Measurements from ENCODE around the gene FBXO27.
"Not testable (repeated sequence)": the region's sequence is repeated elsewhere in the genome, so short reads cannot be mapped to it uniquely, and the experiment has no call there.

FBXO27 gene

GRCh38 chr19:39045506-39045905 is 13.2 kb upstream of the FBXO27 start:
- FAIRE-seq (no peak), DNase-seq (ENCODE audit: insufficient read length, low spot score) (no peak)

DNA sequence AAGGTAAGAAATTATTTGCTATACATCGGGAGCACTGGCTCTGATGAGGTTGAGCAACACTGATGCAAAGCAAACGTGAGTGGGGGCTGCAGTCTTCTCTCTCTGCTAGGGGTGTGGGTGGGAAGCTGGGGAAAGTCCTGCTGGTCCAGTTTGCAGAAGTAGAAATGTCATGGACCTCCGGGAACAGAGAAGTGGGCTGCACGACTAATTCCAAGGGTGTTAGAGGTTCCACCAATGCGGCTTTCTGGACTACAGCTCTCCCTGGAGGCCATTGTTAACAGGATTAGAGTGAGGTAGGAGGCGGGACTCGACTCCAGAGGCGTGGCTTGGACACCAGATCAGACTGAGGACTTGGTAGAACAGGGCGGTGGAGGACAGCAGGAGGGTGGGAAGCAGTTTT is 5.7 kb upstream of the FBXO27 start:
- FAIRE-seq, result no peak
- DNase-seq (ENCODE audit: insufficient read length, low spot score), result peak; percentile 72

GRCh38 chr19:39037194-39037593 is 4.8 kb upstream of the FBXO27 start:
- FAIRE-seq, result no peak
- DNase-seq (ENCODE audit: insufficient read length, low spot score), result no peak

DNA sequence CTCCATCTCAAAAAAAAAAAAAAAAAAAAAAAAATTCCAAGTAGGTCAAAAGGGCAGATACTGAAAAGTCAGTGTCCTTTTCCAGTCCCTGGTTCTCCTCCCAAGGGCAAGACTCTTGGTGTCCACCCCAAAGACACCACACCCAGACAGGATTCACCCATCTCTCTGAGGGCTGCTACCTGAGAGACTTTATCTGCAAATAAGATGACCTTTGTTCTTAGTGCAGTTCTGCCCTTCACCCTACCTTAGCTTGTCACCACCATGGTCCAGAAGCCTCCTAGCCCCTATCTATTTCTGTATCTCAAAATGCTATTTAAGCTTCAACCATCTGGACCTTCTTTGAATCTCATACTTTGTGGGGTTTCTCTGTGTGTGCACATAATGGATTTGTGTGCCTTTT is 4.2 kb upstream of the FBXO27 start:
- FAIRE-seq (no peak), DNase-seq (ENCODE audit: insufficient read length, low spot score) (no peak)

DNA sequence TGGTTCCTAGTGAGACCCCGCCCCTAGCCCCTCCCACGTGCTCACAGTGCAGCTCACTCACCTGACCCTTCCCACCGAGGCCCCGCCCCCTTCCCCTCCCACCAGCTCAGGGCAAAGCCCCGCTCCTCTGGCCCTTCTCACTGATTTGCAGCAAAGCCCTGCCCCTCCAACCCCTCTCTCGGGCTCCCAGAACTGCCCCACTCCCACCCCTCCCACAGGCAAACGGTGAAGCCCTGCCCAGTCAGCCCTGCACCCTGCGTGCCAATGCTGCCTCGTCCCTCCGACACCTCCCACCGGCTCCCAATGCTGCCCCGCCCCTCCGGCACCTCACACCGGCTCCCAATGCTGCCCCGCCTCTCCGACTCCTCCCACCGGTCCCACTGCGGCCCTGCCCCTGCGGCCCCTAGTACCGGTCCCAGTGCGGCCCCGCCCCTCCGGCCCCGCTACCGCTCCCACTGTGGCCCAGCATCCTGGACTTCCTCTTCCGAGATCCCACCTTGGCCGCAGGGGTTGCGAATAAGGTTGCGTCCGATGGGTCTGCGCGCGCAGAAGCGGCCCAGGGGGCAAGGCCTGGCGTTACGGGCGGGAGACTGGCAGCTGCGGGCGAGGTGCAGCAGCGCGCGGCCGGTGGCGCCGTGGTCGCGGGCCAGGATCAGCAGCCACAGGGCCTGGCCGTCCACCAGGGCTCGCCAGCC is 834 bp downstream of the FBXO27 start:
- FAIRE-seq (peak; percentile 99), DNase-seq (ENCODE audit: insufficient read length, low spot score) (peak; percentile 92)

- no peak for DNase-seq (ENCODE audit: insufficient read length, low spot score)
- no peak for FAIRE-seq
Observed at GRCh38 chr19:39030854-39031367, 1.4 kb downstream of the FBXO27 start.

GRCh38 chr19:39024875-39025641 is 7.3 kb downstream of the FBXO27 start:
- FAIRE-seq (no peak), DNase-seq (ENCODE audit: insufficient read length, low spot score) (no peak)

DNA sequence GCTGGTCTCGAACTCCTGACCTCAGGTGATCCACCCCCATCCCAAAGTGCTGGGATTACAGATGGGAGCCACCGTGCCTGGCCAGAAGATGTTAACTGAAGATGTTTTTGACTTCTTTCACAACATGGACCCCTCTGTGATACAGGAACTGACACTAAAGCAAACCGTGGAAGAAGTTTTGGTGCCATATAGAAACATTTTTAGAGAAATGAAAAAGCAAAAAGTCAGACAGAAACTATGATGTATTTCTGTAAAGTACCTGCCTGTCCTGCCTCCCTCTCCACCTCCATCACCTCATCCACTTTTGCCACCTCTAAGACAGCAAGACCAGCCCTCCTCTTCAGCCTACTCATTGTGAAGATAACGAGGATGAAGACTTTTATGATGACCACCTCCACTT is 11.3 kb downstream of the FBXO27 start:
- no peak for FAIRE-seq
- DNase-seq (ENCODE audit: insufficient read length, low spot score), result no peak

GRCh38 chr19:39017646-39018045 is 14.7 kb downstream of the FBXO27 start:
- no peak for FAIRE-seq
- DNase-seq (ENCODE audit: insufficient read length, low spot score), result no peak

GRCh38 chr19:39017026-39017425 is 15.3 kb downstream of the FBXO27 start:
- FAIRE-seq (no peak), DNase-seq (ENCODE audit: insufficient read length, low spot score) (no peak)

DNA sequence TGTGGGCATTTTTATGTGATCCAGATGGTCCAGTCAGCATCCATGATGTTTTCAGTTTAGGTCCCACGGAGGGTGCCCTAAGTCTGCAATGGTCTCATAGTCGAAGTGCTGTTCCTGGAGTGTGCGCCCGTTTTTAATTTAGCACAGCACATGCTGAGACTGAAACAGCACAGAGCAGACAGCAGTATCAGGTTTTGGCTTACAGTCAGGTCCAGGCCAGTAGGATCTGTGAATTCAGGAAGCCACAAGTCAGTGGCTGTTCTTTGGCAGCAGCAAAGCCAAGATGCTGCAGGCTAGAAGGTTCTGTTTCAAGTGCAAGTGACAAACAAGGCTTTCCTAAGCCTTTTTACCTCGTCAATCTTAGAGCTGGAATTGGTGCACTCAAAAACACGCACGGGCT is 18.3 kb downstream of the FBXO27 start:
- DNase-seq (ENCODE audit: insufficient read length, low spot score) (no peak), FAIRE-seq (no peak)

GRCh38 chr19:39009001-39009400 is 23.3 kb downstream of the FBXO27 start:
- FAIRE-seq (no peak), DNase-seq (ENCODE audit: insufficient read length, low spot score) (no peak)

GRCh38 chr19:39008137-39008536 is 24.2 kb downstream of the FBXO27 start:
- no peak for FAIRE-seq
- DNase-seq (ENCODE audit: insufficient read length, low spot score), result no peak

DNA sequence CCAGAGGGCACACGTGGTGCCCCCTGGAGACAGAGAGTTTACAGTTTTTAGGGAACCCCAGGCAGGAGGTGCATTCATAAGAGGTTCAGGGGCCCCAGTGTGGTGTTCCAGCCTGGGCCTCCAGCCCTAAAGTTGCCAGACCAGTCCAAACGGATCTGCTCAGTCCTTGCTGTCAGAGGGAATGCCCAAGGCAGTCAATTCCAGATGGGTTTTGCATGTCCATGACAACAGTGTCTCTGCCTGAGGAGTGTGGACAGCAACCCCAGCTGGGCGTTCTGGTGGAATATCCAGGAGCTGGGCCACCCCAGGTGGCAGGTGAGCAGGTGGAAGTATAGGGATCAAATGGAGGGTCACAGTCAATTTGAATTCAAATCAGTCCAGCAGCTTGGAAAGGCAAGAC is 25.3 kb downstream of the FBXO27 start:
- no peak for DNase-seq (ENCODE audit: insufficient read length, low spot score)
- FAIRE-seq, result no peak

DNA sequence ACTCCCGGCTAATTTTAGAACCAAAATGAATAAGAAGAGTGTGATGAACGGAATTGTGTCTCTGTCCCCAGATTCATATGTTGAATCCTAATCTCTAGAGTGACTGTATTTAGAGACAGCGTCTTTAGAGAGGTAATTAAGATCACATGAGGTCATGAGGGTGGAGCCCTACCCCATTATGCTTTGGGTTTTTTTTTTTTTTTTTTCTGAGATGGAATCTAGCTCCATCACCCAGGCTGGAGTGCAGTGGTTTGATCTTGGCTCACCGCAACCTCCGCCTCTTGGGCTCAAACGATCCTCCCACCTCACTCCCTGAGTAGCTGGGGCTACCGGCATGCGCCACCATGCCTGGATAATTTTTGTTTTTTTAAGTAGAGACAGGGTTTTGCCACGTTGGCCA is 27.9 kb downstream of the FBXO27 start:
- no peak for DNase-seq (ENCODE audit: insufficient read length, low spot score)
- no peak for FAIRE-seq

- DNase-seq (ENCODE audit: insufficient read length, low spot score) (no peak), FAIRE-seq (no peak)
Observed at GRCh38 chr19:39003796-39004195, 28.6 kb downstream of the FBXO27 start.

DNA sequence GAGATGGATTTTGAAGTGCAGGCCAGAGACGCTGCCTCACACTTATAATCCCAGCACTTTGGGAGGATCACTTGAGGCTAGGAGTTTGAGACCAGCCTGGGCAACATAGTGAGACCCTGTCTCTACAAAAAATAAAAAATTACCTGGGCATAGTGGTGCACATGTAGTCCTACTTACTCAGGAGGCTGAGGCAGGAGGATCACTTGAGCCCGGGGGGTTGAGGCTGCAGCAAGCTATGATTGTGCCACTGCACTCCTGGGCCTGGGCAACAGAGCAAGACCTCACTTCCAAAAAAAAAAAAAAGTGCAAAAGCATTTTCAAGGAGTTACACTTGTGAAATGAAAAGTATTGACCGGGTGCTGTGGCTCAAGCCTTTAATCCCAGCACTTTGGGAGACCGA is 29.2 kb downstream of the FBXO27 start:
- no peak for DNase-seq (ENCODE audit: insufficient read length, low spot score)
- FAIRE-seq, result no peak

DNA sequence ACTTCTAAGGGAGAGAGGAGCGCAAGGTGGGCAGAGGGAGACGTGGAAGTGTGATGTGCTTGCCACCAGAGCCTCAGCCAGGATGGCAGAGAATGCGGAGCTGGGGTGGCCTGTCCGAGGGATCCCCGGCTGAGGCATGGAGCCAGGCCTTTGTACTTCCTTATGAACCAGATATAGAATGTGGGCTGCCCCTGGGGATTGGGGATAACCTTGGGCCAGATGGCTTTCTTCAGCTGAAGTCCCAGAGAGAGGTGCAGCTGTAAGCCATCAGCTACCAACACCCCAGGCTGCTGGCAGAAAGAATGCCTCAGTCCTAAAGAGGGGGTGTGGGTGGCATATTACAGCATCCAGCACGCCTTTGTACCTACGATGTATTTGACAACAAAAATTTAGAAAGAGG is 31.3 kb downstream of the FBXO27 start:
- DNase-seq (ENCODE audit: insufficient read length, low spot score) (no peak), FAIRE-seq (no peak)

DNA sequence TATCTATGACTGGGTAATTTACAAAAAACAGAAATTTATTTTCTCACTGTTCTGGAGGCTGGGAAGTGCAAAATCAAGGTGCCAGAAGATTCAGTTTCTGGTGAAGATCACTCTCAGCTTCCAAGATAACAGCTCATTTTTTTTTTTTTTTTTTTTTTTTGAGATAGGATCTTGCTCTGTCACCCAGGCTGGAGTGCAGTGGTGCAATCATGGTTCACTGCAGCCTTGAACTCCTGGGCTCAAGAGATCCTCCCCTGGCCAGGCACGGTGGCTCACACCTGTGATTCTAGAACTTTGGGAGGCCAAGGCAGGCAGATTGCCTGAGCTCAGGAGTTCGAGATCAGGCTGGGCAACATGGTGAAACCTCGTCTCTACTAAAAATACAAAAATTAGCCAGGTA is 34.8 kb downstream of the FBXO27 start:
- FAIRE-seq; DNase-seq (ENCODE audit: insufficient read length, low spot score): not testable (repeated sequence)

DNA sequence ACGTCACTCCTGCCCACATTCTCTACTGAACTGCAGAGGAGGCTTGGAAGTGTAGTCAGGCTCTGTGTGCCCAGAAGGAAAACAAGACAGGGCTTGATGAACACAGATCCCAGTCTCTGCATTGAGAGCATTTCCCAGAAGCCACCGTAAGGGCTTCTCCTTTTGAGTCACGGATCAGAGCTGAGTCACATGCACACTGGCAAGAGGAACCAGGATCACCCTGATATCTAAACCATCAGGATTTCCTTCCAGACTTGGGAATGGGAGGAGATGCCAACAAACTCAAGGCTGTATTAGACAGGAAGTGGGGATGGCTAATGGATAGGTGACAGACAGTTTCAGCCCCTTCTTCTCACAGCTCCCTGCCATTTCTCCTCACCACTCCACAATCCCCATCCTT is 39.1 kb downstream of the FBXO27 start:
- peak; percentile 82 for FAIRE-seq
- peak; percentile 53 for DNase-seq (ENCODE audit: insufficient read length, low spot score)

GRCh38 chr19:38990949-38991697 is 41.2 kb downstream of the FBXO27 start:
- FAIRE-seq (no peak), DNase-seq (ENCODE audit: insufficient read length, low spot score) (peak; percentile 41)

Measured in HTR-8/SVneo (cell line).